ENCODE results near the gene TCF7L1.

TCF7L1 gene

GRCh38 chr2:85175369-85176299, 42.4 kb downstream of the TCF7L1 start:
- no peak overlapping the region for H3K27ac ChIP-seq (ENCODE audit: low read depth, low read length)
- TF ChIP-seq EZH2phosphoT487 (IDR thresholded peaks at IDR 0.05; ENCODE audit: borderline replicate concordance, low read length): no peak
- no peak for TF ChIP-seq CTCF (IDR thresholded peaks at IDR 0.05; ENCODE audit: low read depth, low read length, poor library complexity, severe bottlenecking)

GRCh38 chr2:85177031-85177824, 44.0 kb downstream of the TCF7L1 start:
- Histone ChIP-seq H3K4me2 (ENCODE audit: low read length) (no peak overlapping the region), H3K36me3 (ENCODE audit: control insufficient read depth, low read length) (no peaks in the 10 kb centered on the region), H3K79me2 (ENCODE audit: control insufficient read depth, low read length) (no peaks in the 10 kb centered on the region), H3K27ac (ENCODE audit: low read depth, low read length) (no peak overlapping the region), H3K27me3 (ENCODE audit: control insufficient read depth, low read length) (no peaks in the 10 kb centered on the region), H3K9me2 (replicated peaks; ENCODE audit: control insufficient read depth, low read length) (no peaks in the 10 kb centered on the region), H3K4me3 (ENCODE audit: low read length) (no peak overlapping the region), H3F3A (ENCODE audit: control insufficient read depth, insufficient read depth) (no peaks in the 10 kb centered on the region), H4K20me1 (ENCODE audit: control insufficient read depth, insufficient read depth, low read depth, low read length) (no peaks in the 10 kb centered on the region), H3K4me1 (ENCODE audit: control insufficient read depth, low read length) (no peaks in the 10 kb centered on the region), H3K9me3 (ENCODE audit: control insufficient read depth, insufficient read depth, low read length) (no peaks in the 10 kb centered on the region)
- TF ChIP-seq CTCF (IDR thresholded peaks at IDR 0.05; ENCODE audit: low read depth, low read length, poor library complexity, severe bottlenecking) (no peak), EZH2phosphoT487 (IDR thresholded peaks at IDR 0.05; ENCODE audit: borderline replicate concordance, low read length) (no peak)

More at GRCh38 chr2:85175369-85176299, 42.4 kb downstream of the TCF7L1 start:
- H3K4me1 ChIP-seq (ENCODE audit: control insufficient read depth, low read length): no peaks in the 10 kb centered on the region
- H4K20me1 ChIP-seq (ENCODE audit: control insufficient read depth, insufficient read depth, low read depth, low read length): no peaks in the 10 kb centered on the region
- H3K4me3 ChIP-seq (ENCODE audit: low read length): no peak overlapping the region
- H3K27me3 ChIP-seq (ENCODE audit: control insufficient read depth, low read length): no peaks in the 10 kb centered on the region
- no peaks in the 10 kb centered on the region for H3K9me2 ChIP-seq (replicated peaks; ENCODE audit: control insufficient read depth, low read length)
- peaks cover 10% of the 10 kb centered on the region; the same call in 1 of the 2 replicates for H3K9me3 ChIP-seq (ENCODE audit: control insufficient read depth, insufficient read depth, low read length)
- H3K79me2 ChIP-seq (ENCODE audit: control insufficient read depth, low read length): no peaks in the 10 kb centered on the region
- H3F3A ChIP-seq (ENCODE audit: control insufficient read depth, insufficient read depth): no peaks in the 10 kb centered on the region
- no peaks in the 10 kb centered on the region for H3K36me3 ChIP-seq (ENCODE audit: control insufficient read depth, low read length)
- no peak overlapping the region for H3K4me2 ChIP-seq (ENCODE audit: low read length)

GRCh38 chr2:85178154-85178553, 45.0 kb downstream of the TCF7L1 start:
- Histone ChIP-seq H3K9me2 (replicated peaks; ENCODE audit: control insufficient read depth, low read length) (no peaks in the 10 kb centered on the region), H4K20me1 (ENCODE audit: control insufficient read depth, insufficient read depth, low read depth, low read length) (no peaks in the 10 kb centered on the region), H3K4me1 (ENCODE audit: control insufficient read depth, low read length) (no peaks in the 10 kb centered on the region), H3K36me3 (ENCODE audit: control insufficient read depth, low read length) (no peaks in the 10 kb centered on the region), H3K4me3 (ENCODE audit: low read length) (no peak overlapping the region), H3K27ac (ENCODE audit: low read depth, low read length) (no peak overlapping the region), H3K9me3 (ENCODE audit: control insufficient read depth, insufficient read depth, low read length) (no peaks in the 10 kb centered on the region), H3K4me2 (ENCODE audit: low read length) (no peak overlapping the region), H3F3A (ENCODE audit: control insufficient read depth, insufficient read depth) (no peaks in the 10 kb centered on the region), H3K79me2 (ENCODE audit: control insufficient read depth, low read length) (no peaks in the 10 kb centered on the region), H3K27me3 (ENCODE audit: control insufficient read depth, low read length) (no peaks in the 10 kb centered on the region)
- TF ChIP-seq CTCF (IDR thresholded peaks at IDR 0.05; ENCODE audit: low read depth, low read length, poor library complexity, severe bottlenecking): no peak
- no peak for TF ChIP-seq EZH2phosphoT487 (IDR thresholded peaks at IDR 0.05; ENCODE audit: borderline replicate concordance, low read length)
